HG02885 (cell line): ENCODE results near the gene TNS1.
"Not testable (repeated sequence)": the region's sequence is repeated elsewhere in the genome, so short reads cannot be mapped to it uniquely, and the experiment has no call there.

ENCODE experiments used
- ATAC-seq: cut with Tn5 transposase; IDR thresholded peaks from one replicate; pipeline ENCODE4 v1.9.1; 2021; ENCODE audit warnings: mild to moderate bottlenecking; ENCODE audit not compliant: unreplicated experiment, poor library complexity

TNS1 gene

DNA sequence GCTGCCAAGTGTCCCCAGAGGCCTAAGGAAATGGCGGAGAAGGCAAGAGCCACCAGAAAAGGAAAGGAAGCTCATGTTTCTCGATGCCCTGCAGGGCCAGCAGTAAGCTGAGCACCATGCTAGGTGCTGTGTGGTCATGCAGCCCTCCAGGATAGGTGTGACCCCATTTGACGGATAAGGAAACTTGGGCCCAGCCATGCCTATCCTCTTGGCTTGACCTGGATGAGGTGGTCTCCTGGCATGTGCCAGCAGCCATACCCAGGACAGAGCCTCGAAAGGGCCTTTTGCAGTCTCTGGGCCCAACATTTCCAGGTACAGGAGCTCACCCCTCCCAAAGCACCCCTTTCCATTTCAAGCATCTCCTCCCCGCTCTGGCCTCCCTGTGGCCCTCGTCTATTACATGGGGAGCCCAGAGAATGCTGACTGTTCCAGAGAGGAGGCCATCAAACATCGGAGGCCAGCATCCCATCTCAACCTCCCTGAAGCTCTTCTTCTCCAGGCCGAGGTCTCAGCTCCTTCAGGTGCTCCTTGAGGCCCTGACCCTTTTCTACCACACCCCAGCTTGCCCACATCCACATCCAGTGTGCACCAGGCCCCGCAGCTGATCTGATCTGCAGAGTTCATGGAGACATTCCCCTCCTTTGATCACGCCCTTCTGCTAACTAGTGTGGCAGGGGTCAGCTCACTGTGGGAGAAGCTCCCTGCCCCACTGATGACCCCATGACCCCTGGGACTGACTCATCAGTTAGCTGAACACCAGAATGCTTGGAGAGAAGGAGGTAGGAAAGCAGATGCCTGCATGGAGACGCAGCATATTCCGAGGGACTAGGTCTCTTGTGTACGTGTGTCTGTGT lies 208.4 kb downstream of the TNS1 start:
- ATAC-seq = no peak

- no peak for ATAC-seq
Observed at GRCh38 chr2:217793566-217794132, 209.1 kb downstream of the TNS1 start.

GRCh38 chr2:217792626-217793527 lies 209.9 kb downstream of the TNS1 start:
- ATAC-seq = no peak

GRCh38 chr2:217791551-217791950 lies 211.2 kb downstream of the TNS1 start:
- ATAC-seq = no peak

- no peak for ATAC-seq
Observed at GRCh38 chr2:217790681-217791392, 212.0 kb downstream of the TNS1 start.

- ATAC-seq = peak; percentile 48
Observed at GRCh38 chr2:217790195-217790594, 212.6 kb downstream of the TNS1 start.

GRCh38 chr2:217789736-217790181 lies 213.0 kb downstream of the TNS1 start:
- no peak for ATAC-seq

DNA sequence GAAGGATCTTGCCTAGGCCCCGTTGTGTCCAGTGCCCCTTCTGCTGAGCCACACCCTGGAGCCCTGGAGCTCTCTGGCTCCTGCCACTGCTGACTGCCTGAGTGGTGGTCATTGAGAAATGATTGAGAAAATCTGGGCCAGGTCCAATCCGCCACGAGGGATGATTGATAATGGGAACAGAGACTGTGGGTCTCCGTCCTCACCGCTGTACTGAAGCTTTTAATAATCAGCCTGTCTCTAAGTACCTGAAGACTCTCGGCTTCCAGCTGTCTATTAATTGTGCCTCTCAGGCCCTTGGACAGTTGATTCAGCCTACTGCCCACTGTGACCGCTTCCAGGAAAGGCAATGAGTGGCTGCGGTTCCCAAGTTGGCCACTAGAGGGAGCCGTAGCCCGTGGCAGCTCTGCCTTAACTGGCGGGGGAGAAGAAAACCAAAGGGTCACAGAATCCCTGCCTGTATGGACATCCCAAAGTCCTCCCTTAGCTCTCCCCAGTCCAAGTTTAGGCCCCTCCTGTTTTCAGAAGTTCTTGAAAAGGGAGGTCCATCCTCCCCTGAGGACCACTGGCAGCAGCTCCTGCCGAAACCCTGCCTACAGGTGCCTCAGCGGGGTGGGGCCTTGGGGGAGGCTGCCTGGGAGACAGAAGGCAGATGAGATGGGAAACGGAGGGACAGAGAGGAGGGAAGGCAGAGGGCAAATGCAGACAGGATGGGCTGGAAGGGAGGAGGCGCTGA lies 213.6 kb downstream of the TNS1 start:
- peak; percentile 61 for ATAC-seq

- no peak for ATAC-seq
Observed at GRCh38 chr2:217788669-217789002, 214.2 kb downstream of the TNS1 start.

- ATAC-seq = no peak
Observed at GRCh38 chr2:217787160-217787877, 215.5 kb downstream of the TNS1 start.

- ATAC-seq = not testable (repeated sequence)
Observed at GRCh38 chr2:217786560-217786959, 216.2 kb downstream of the TNS1 start.

- peak; percentile 53 for ATAC-seq
Observed at GRCh38 chr2:217785544-217786045, 217.2 kb downstream of the TNS1 start.

DNA sequence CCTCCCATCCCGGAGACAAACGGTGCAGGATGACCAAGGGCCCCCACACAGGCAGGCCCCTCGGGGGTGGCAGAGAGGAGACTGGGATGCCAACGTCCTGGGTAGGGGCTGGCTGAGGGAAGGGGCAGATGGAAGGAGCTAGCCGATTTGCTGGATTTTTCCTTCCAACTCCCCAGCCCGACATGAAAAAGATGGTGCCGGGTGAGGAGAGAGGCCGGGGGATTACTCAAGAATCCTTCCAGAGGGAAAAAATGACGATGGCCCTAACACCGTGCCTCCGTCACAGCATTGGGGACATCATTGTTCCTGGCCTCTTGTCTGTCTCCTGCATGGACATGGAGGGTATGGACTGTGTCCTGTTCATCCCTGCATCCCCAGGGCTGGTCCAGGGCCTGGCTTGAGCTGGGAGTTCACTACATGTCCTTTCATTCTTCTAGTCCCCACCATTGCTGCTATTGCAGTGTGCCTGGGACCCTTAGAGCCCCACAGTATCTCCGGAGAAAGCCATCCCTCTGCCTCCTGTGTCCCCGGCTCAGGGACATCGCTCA lies 217.7 kb downstream of the TNS1 start:
- ATAC-seq = no peak

GRCh38 chr2:217783243-217783642 lies 219.6 kb downstream of the TNS1 start:
- no peak for ATAC-seq

DNA sequence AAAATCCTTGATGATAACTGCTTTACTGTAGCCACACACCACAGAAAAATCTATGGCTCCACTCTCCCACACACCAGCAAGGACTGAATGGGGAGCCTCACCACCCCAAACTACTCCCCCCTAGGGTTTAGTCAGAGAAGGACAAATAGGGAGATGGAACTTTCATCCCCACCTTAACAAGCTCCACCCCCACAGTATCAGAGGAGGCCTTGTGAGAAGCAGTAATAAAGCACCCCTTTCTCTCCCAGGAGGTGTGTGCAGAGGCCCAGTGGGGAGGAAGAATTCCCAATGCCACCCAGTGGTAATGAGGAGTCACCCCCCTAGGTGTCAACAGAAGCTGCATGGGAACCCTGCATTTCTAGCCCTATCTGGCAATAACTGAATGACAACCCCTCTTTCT lies 224.9 kb downstream of the TNS1 start:
- no peak for ATAC-seq

DNA sequence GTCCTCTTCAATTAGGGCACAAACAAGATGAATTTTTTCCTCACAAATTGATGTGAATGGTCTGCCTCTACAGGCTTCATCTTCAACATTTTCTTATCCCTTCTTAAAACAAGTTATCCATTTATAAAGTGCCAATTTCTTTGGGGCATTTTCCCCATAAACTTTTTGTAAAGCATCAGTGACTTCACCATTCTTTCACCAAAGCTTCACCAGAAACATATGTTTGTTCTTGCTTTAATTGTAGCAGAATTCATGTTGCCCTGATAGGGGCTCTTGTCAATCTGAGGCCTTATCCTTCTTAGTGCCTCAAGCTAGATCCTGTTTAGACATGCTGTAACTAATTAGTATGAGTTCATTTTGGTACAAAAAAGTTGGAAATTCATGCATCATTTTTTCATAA lies 226.2 kb downstream of the TNS1 start:
- ATAC-seq = no peak

DNA sequence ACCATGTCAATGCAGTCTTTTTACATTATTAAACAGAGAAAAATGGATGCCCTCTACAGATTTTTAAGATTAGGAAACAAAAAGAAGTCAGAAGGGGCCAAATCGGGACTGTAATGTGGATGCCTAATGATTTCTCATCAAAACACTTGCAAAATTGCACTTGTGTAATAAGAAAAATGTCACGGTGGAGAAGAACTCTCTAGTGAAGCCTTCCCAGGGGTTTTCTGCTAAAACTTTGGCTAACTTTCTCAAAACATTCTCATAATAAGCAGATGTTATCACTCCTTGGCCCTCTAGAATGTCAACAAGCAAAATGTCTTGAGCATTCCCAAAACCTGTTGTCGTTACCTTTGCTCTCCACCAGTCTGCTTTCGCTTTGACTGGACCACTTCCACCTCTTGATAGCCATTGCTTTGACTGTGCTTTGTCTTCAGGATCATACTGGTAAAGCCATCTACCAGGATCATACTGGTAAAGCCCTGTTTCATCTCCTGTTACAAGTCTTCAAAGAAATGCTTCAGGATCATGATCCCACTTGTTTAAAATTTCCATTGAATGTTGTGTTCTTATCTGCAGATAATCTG lies 226.8 kb downstream of the TNS1 start:
- no peak for ATAC-seq

DNA sequence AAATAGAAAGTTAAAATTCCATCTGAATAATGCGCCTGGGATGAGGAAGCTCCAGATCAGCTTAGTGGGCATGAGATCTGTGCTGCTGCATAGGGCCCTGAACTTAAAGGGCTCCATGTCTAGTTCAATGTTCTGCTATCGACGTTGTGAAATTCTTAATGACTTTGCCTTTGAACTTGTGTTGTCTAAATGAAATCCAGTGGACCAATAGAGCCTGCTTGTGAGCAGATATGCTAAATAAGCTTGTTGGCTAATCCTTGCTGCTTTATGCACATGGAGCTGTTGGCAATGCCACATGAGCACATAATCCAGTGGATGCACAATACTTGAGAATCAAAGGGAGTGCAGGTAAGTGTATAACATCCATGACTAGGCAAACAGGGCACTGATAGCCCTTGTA lies 228.6 kb downstream of the TNS1 start:
- ATAC-seq = no peak
